K562 (cell line): ENCODE results near the gene C1orf167. TPM values are rescaled to one million over a fixed set of nuclear protein-coding genes. Genes with fewer than 3 reads are reported as not detected.
A peak's percentile ranks its signal among the peaks of the same experiment; 100 is the strongest.

Experiments used
- ASH1L ChIP-seq: fragments of 450-650 bp; IDR thresholded peaks from 2 replicates; pipeline ENCODE4 v1.6.1; 2018; ENCODE audit warnings: borderline replicate concordance, mild to moderate bottlenecking, low read depth; ENCODE audit not compliant: partially characterized antibody
- BCL6 ChIP-seq: fragments of 250-450 bp; sonication (Bioruptor Pico); IDR thresholded peaks from 2 replicates; pipeline ENCODE4 v1.4.0; 2020
- CBFB ChIP-seq: sonication (generic); formaldehyde crosslinking; IDR thresholded peaks from 2 replicates; pipeline ENCODE4 v1.4.0; 2020; ENCODE audit warnings: mild to moderate bottlenecking, missing genetic modification reagents
- CREBBP ChIP-seq: IDR thresholded peaks from one replicate; pipeline ENCODE4 v1.6.1; 2012; ENCODE audit warnings: low read depth, mild to moderate bottlenecking, control low read depth, inconsistent platforms, low read length
- CXXC5 ChIP-seq: fragments of 250-450 bp; sonication (Bioruptor Pico); IDR thresholded peaks from 2 replicates; pipeline ENCODE4 v1.8.0; 2022; ENCODE audit warnings: inconsistent platforms, mild to moderate bottlenecking, moderate library complexity
- FOSL1 ChIP-seq: fragments of 200-800 bp; sonication (Bioruptor generic); conservative IDR thresholded peaks from 2 replicates; pipeline ENCODE4 v1.6.1; 2016; ENCODE audit warnings: missing genetic modification characterization, missing compliant biosample characterization
- GTF2A2 ChIP-seq: IDR thresholded peaks from 2 replicates; pipeline ENCODE4 v1.6.1; 2016; ENCODE audit warnings: mild to moderate bottlenecking, missing genetic modification characterization, missing compliant biosample characterization
- HNRNPL ChIP-seq: fragments of 200-400 bp; formaldehyde crosslinking; IDR thresholded peaks from 2 replicates; pipeline ENCODE4 v1.6.1; 2017; ENCODE audit warnings: low read depth, mild to moderate bottlenecking, low read length
- LEF1 ChIP-seq: fragments of 450-650 bp; IDR thresholded peaks from 2 replicates; pipeline ENCODE4 v1.6.1; 2016; ENCODE audit warnings: mild to moderate bottlenecking
- MAFG ChIP-seq: fragments of 450-650 bp; conservative IDR thresholded peaks from 2 replicates; pipeline ENCODE4 v1.6.1; 2016; ENCODE audit warnings: missing genetic modification characterization, missing compliant biosample characterization
- MTA3 ChIP-seq: fragments of 450-650 bp; formaldehyde crosslinking; IDR thresholded peaks from 2 replicates; pipeline ENCODE4 v1.6.1; 2017; ENCODE audit warnings: mild to moderate bottlenecking, borderline replicate concordance
- MYNN ChIP-seq, 2 experiments: sonication (generic); formaldehyde crosslinking in 1 of 2; IDR thresholded peaks; 2 replicates each; pipeline versions ENCODE4 v1.5.0 to v1.6.1; 2016 to 2020; ENCODE audit warnings: antibody characterized with exemption in 1 of 2, missing genetic modification reagents in 1 of 2
- NFRKB ChIP-seq: fragments of 450-650 bp; IDR thresholded peaks from 2 replicates; pipeline ENCODE4 v1.6.1; 2016; ENCODE audit warnings: low read depth
- NR2C1 ChIP-seq, 2 experiments: fragments of 450-650 bp; IDR thresholded peaks; 2 replicates each; pipeline ENCODE4 v1.6.1; 2017; ENCODE audit warnings: mild to moderate bottlenecking in 2 of 2, antibody characterized with exemption in 1 of 2, inconsistent platforms in 1 of 2, missing compliant biosample characterization in 1 of 2, missing genetic modification characterization in 1 of 2
- PCBP2 ChIP-seq: fragments of 200-400 bp; formaldehyde crosslinking; IDR thresholded peaks from 2 replicates; pipeline ENCODE4 v1.6.1; 2018; ENCODE audit warnings: low read length, low read depth, mild to moderate bottlenecking, moderate library complexity; ENCODE audit not compliant: poor library complexity, severe bottlenecking
- RBM39 ChIP-seq: fragments of 200-400 bp; formaldehyde crosslinking; optimal IDR thresholded peaks from 2 replicates; pipeline ENCODE3; 2018; ENCODE audit warnings: low read depth, low read length
- SMAD1 ChIP-seq: fragments of 150-350 bp; IDR thresholded peaks from 2 replicates; pipeline ENCODE4 v1.6.1; 2014; ENCODE audit warnings: low read length, low read depth; ENCODE audit not compliant: partially characterized antibody
- TAF9B ChIP-seq: fragments of 450-650 bp; IDR thresholded peaks from 2 replicates; pipeline ENCODE4 v1.6.1; 2018; ENCODE audit warnings: mild to moderate bottlenecking; ENCODE audit not compliant: partially characterized antibody
- TBL1XR1 ChIP-seq, 2 experiments: IDR thresholded peaks; 2 replicates each; pipeline ENCODE4 v1.6.1; 2012; ENCODE audit warnings: improper control_type of control experiment in 2 of 2, low read length in 2 of 2, mild to moderate bottlenecking in 1 of 2
- ZBTB8A ChIP-seq: fragments of 450-650 bp; IDR thresholded peaks from 2 replicates; pipeline ENCODE4 v1.6.1; 2018; ENCODE audit warnings: mild to moderate bottlenecking, moderate library complexity; ENCODE audit not compliant: partially characterized antibody
- ZKSCAN3 ChIP-seq: fragments of 250-450 bp; sonication (Bioruptor Pico); IDR thresholded peaks from 2 replicates; pipeline ENCODE4 v1.4.0; 2020
- ZNF143 ChIP-seq: sonication (generic); formaldehyde crosslinking; IDR thresholded peaks from 2 replicates; pipeline ENCODE4 v1.9.0; 2022; ENCODE audit warnings: mild to moderate bottlenecking, missing genetic modification reagents
- ZNF41 ChIP-seq: fragments of 250-450 bp; sonication (Bioruptor Pico); conservative IDR thresholded peaks from 2 replicates; pipeline ENCODE4 v1.4.0; 2020; ENCODE audit warnings: mild to moderate bottlenecking
- ZNF586 ChIP-seq: fragments of 450-650 bp; formaldehyde crosslinking; conservative IDR thresholded peaks from 2 replicates; pipeline ENCODE4 v1.4.0; 2020; ENCODE audit warnings: mild to moderate bottlenecking, moderate library complexity
- ZNF668 ChIP-seq: fragments of 250-450 bp; sonication (Bioruptor Pico); IDR thresholded peaks from 2 replicates; pipeline ENCODE4 v1.8.0; 2022; ENCODE audit warnings: mild to moderate bottlenecking, inconsistent platforms
- ZSCAN29 ChIP-seq: fragments of 450-650 bp; IDR thresholded peaks from 2 replicates; pipeline ENCODE4 v1.6.1; 2017
- polyA plus RNA-seq, 8 experiments: library from polyadenylated mRNA; depleted of rRNA in 4 of 8; stranded (reverse) in 5 of 8; unstranded in 3 of 8; fragments of >200 nt; fragmentation: Nextera tagmentation in 2 of 8; fragmentation: Illumina TruSeq in 1 of 8; extraction: Ambion mirVana in 2 of 8; extraction: Trizol in 1 of 8; gene quantifications; 2 replicates each; pipeline versions ENCODE4 v1.2.1 to v1.2.3, GENCODE V29; 2011 to 2014; ENCODE audit warnings: inconsistent platforms in 1 of 8, missing spikeins in 1 of 8
- total RNA-seq, 7 experiments: library from RNA; depleted of rRNA in 6 of 7; stranded (reverse); fragments of >200 nt in 6 of 7; fragmentation: Illumina TruSeq in 2 of 7; extraction: Trizol in 2 of 7; gene quantifications; 2 replicates each; pipeline versions ENCODE4 v1.2.1 to v1.2.3, GENCODE V29; 2011 to 2021; ENCODE audit warnings: low replicate concordance in 1 of 7
- TF ChIP-seq, protein P1 (sequence below), 2 experiments: IDR thresholded peaks; 2 replicates each; pipeline ENCODE4 v1.6.1; 2012; ENCODE audit warnings: improper control_type of control experiment in 2 of 2, low read depth in 2 of 2, low read length in 2 of 2, borderline replicate concordance in 1 of 2
- TF ChIP-seq, protein P2 (sequence below): sonication (generic); formaldehyde crosslinking; IDR thresholded peaks from 2 replicates; pipeline ENCODE4 v1.9.0; 2022; ENCODE audit warnings: mild to moderate bottlenecking, missing genetic modification reagents

C1orf167 gene
- total and polyA plus RNA-seq, 9 of the 15 experiments (the other 6 are each of a cell fraction or from before 2014, with no cell fraction given) = 0.22 to 0.86 (median 0.31) TPM; not detected in 2

DNA sequence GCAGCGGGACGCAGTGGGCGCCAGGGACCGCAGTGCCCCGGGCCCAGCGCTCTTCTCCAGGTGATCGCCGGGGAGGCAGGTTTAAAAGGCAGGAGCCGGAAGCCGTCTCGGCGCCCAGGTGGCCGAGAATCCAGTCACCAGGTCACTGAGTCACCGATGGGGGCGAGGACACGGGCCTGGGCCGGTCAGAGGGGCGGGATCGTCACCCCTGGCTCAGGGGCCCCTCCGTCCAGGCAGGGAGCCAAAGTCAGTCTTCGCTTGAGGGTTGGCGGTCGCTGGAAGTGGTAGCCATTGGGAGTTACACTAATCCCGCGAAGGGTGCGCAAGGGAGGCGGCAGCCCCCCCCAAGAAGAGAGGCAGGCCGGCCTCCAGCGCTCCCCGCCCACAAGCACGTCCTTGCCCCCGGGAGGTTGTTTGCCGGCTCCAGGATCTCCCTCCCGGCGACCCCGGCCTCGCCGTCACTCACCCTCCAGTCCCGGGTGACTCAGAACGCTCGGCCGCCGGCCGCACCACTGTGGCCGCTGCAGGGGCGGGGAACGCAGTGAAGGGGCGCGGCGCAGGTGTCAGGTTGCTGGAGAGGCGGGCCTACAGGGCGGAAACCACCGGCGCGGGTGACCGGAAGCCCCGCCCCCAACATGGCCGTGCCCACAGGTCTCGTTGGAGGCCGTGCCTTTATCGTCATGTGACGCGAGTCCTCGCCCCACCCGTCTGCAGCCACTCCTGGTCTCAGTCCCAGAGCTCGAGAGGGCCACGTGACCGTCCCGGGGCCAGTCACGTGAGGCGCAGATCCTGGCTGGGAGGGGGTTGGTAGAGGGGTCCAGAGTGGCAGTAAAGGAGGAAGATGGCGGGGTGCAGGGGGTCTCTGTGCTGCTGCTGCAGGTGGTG is 43.7 kb downstream of the C1orf167 start, which contains the start of the genes CLCN6 and MTHFR (continued):
- TF ChIP-seq TBL1XR1 (IDR thresholded peaks at IDR 0.05; ENCODE audit: low read length in 2 of 2) (no peak; a peak in 1 of 4 replicates), HNRNPL (no peak), MYNN (IDR thresholded peaks at IDR 0.05) (peak; percentile 17; the same call in 1 of the 2 replicates), MYNN (CRISPR knock-in tag; IDR thresholded peaks at IDR 0.05) (no peak), NR2C1 (IDR thresholded peaks at IDR 0.05) (no peak), NR2C1 (tag; IDR thresholded peaks at IDR 0.05) (peak; percentile 32; the same call in 1 of the 2 replicates), PCBP2 (no peak), SMAD1 (peak; percentile 82), CREBBP (no peak), ZBTB8A (no peak), LEF1 (peak; percentile 97), CXXC5 (CRISPR knock-in tag) (peak; percentile 96), NFRKB (0 out of 2 replicates have a peak, but pooled peaks have one; percentile 23), ZNF143 (CRISPR knock-in tag) (no peak), BCL6 (CRISPR knock-in tag) (no peak), ASH1L (no peak), ZNF586 (no peak), CBFB (CRISPR knock-in tag) (no peak; the same call in 1 of the 2 replicates), TAF9B (no peak), FOSL1 (tag) (peak; percentile 97), RBM39 (no peak), MAFG (tag) (no peak), ZKSCAN3 (CRISPR knock-in tag) (no peak), MTA3 (peak; percentile 89), GTF2A2 (0 out of 2 replicates have a peak, but pooled peaks have one; percentile 46), ZNF668 (CRISPR knock-in tag) (no peak), ZSCAN29 (no peak), ZNF41 (no peak)
- TF ChIP-seq, protein P1, sequence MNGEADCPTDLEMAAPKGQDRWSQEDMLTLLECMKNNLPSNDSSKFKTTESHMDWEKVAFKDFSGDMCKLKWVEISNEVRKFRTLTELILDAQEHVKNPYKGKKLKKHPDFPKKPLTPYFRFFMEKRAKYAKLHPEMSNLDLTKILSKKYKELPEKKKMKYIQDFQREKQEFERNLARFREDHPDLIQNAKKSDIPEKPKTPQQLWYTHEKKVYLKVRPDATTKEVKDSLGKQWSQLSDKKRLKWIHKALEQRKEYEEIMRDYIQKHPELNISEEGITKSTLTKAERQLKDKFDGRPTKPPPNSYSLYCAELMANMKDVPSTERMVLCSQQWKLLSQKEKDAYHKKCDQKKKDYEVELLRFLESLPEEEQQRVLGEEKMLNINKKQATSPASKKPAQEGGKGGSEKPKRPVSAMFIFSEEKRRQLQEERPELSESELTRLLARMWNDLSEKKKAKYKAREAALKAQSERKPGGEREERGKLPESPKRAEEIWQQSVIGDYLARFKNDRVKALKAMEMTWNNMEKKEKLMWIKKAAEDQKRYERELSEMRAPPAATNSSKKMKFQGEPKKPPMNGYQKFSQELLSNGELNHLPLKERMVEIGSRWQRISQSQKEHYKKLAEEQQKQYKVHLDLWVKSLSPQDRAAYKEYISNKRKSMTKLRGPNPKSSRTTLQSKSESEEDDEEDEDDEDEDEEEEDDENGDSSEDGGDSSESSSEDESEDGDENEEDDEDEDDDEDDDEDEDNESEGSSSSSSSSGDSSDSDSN (IDR thresholded peaks at IDR 0.05; ENCODE audit: borderline replicate concordance in 1 of 2, low read depth in 2 of 2, low read length in 2 of 2) = peak; percentile 97 to 98
- TF ChIP-seq, protein P2, sequence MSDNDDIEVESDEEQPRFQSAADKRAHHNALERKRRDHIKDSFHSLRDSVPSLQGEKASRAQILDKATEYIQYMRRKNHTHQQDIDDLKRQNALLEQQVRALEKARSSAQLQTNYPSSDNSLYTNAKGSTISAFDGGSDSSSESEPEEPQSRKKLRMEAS (CRISPR knock-in tag) = peak; percentile 98
